GM10248 (cell line): ENCODE measurements around the gene ZNF608.

Source experiments
- CTCF ChIA-PET: fragments of 300-600 bp; sonication (Branson Sonifier 250); formaldehyde crosslinking; extraction: SDS; loops from one replicate; lab custom pipeline; 2021; ENCODE audit warnings: antibody characterized with exemption; lab: Yijun Ruan, JAX
- POLR2A ChIA-PET: fragments of 350-650 bp; sonication (Branson Sonifier 250); formaldehyde crosslinking; extraction: SDS; loops from one replicate; lab custom pipeline; 2020; ENCODE audit warnings: antibody characterized with exemption; lab: Yijun Ruan, JAX
- DNase-seq: peaks from one replicate; pipeline ENCODE4 v3.0.0; 2012; ENCODE audit errors: extremely low spot score
- CTCF ChIP-seq: IDR thresholded peaks from 2 replicates; pipeline ENCODE4 v1.5.1; 2012; ENCODE audit warnings: mild to moderate bottlenecking, low read depth; ENCODE audit errors: extremely low read depth, missing control alignments, control extremely low read depth

Gene ZNF608

GRCh38 chr5:124698770-124699169 is 47.7 kb downstream of the ZNF608 start:
- no peak for TF ChIP-seq CTCF
- DNase-seq = no peak
- ChIA-PET CTCF (interaction anchor here (1.0 to 1.7 kb wide), 5 partner anchors 12 to 46 kb away, joined by 3 to 5 read pairs (median 4); no protein-coding TSS in a partner anchor), POLR2A (no interaction called here)

GRCh38 chr5:124697933-124698591 is 48.4 kb downstream of the ZNF608 start:
- DNase-seq = no peak
- no peak for TF ChIP-seq CTCF
- CTCF ChIA-PET = interaction anchor here (1.0 to 1.7 kb wide), 4 partner anchors 11 to 45 kb away, joined by 3 to 5 read pairs (median 4); no protein-coding TSS in a partner anchor
- POLR2A ChIA-PET = no interaction called here

GRCh38 chr5:124697501-124697900 is 48.9 kb downstream of the ZNF608 start:
- TF ChIP-seq CTCF = no peak
- no peak for DNase-seq
- ChIA-PET CTCF (interaction anchor here (1.7 kb wide), 1 partner anchor 11 kb away, joined by 5 read pairs; no protein-coding TSS in a partner anchor), POLR2A (no interaction called here)

DNA sequence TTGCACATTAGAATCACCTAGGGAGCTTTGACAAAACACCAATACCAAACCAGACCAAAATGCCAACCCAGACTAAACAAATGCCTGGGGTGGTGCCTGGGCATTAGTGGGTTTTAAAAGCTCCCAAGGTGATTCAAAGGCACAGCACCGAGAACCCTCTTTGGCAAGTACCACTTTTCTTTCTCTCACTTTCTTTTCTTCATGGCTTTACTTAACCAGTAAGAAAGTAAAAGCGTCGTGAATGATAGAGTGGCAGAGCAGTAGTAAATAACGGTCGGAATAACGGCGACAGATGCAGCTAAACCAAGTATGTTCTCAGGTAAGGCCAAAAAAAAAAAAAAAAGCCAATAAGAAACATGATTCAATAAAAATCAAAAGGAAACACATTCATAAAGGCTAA is 49.5 kb downstream of the ZNF608 start:
- ChIA-PET POLR2A (no interaction called here), CTCF (no interaction called here)
- TF ChIP-seq CTCF = no peak
- no peak for DNase-seq
